Left lung (tissue), 10 donors: ENCODE data around the gene SCN1A. TPM values are rescaled to one million over a fixed set of nuclear protein-coding genes. Genes with fewer than 3 reads are reported as not detected.
"Not testable (repeated sequence)": the region's sequence is repeated elsewhere in the genome, so short reads cannot be mapped to it uniquely, and the experiment has no call there.

Experiments
- ATAC-seq: fragments of 200-7000 bp; cut with Tn5 transposase; one replicate; pipeline ENCODE4 v1.9.1; 2020; ENCODE audit warnings: moderate library complexity
- DNase-seq, 4 donors: peaks; one replicate each; pipeline ENCODE4 v3.0.0-alpha.2; 2013 to 2020
- H3K27ac ChIP-seq, 2 donors: fragments of 200-600 bp; sonication (generic) in 1 of 2; one replicate each; pipeline versions ENCODE4 v1.5.0 to v1.8.0; 2020 to 2021
- H3K27me3 ChIP-seq, 2 donors: fragments of 200-600 bp; sonication (generic) in 1 of 2; one replicate each; pipeline versions ENCODE4 v1.5.0 to v1.8.0; 2020 to 2021
- H3K36me3 ChIP-seq, 2 donors: fragments of 200-600 bp; sonication (generic) in 1 of 2; one replicate each; pipeline versions ENCODE4 v1.5.0 to v1.8.0; 2020 to 2021
- H3K4me1 ChIP-seq, 2 donors: fragments of 200-600 bp; one replicate each; pipeline ENCODE4 v1.8.0; 2021
- H3K4me3 ChIP-seq, 2 donors: fragments of 200-600 bp; sonication (generic) in 1 of 2; one replicate each; pipeline versions ENCODE4 v1.5.0 to v1.8.0; 2020 to 2021; ENCODE audit warnings: mild to moderate bottlenecking in 1 of 2
- H3K9me3 ChIP-seq, 2 donors: fragments of 200-600 bp; sonication (generic) in 1 of 2; one replicate each; pipeline versions ENCODE4 v1.5.0 to v1.8.0; 2020 to 2021
- CTCF ChIP-seq, 2 donors: fragments of 200-600 bp; sonication (generic) in 1 of 2; IDR thresholded peaks; one replicate each; pipeline versions ENCODE4 v1.5.0 to v1.8.0; 2021; ENCODE audit warnings: antibody characterized with exemption in 2 of 2
- intact Hi-C, 2 donors: fragments of 100-400 bp; cut with DNase I; formaldehyde crosslinking; loops; one replicate each; pipeline versions ENCODE4 v1.11.2 to v1.14.2; 2022
- polyA plus RNA-seq, 6 donors: library from polyadenylated mRNA; unstranded; fragments of 120-200 nt; gene quantifications; one replicate each; pipeline ENCODE4 v1.2.1, GENCODE V29; 2013; ENCODE audit not compliant: insufficient read length in 6 of 6
- total RNA-seq, 2 donors: library from RNA; stranded (reverse); fragmentation: NEBNext Ultra II Directional; extraction: Animal tissue kit (Norgen Biotek cat#: 25700); gene quantifications; one replicate each; pipeline ENCODE4 v1.2.1, GENCODE V29; 2021
- donor health status: DM: no; HTN: yes; CAD: no.
- donor health status: DM: no; HTN: no; CAD: no.

SCN1A gene
- total and polyA plus RNA-seq, 8 donors, result 0.60 to 18.0 (median 1.5) TPM

DNA sequence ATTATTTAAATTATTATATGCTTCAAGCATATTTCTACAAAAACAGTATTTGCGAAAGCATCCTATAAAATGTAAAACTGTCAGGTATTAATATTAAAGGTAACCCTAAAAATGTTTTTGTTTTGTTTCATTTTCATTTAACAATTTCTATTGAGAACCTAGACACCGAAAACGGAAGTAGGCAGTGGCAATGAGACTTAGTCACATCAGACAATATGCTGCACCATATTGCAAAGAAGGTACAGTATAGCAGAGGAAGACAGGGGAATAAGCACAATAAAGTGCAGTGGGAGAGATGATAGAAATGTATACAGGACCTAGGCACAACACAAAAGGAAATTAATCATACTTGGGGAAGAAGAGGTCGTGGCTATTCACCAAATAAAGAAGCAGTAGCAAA, 12.2 kb downstream of the SCN1A start:
- intact Hi-C loops, result no loop called here

GRCh38 chr2:166112193-166112605, 15.6 kb downstream of the SCN1A start:
- Histone ChIP-seq H3K9me3 (peaks cover 0 to 4% of the 10 kb centered on the region in 2 donors), H3K4me3 (no peak overlapping the region), H3K4me1 (no peaks in the 10 kb centered on the region), H3K27me3 (no peaks in the 10 kb centered on the region), H3K27ac (no peak overlapping the region), H3K36me3 (no peaks in the 10 kb centered on the region)
- DNase-seq, result no peak
- no peak for ATAC-seq
- intact Hi-C loops, result no loop called here
- TF ChIP-seq CTCF (IDR thresholded peaks at IDR 0.05), result no peak

More for the DNA sequence above, 12.2 kb downstream of the SCN1A start:
- Histone ChIP-seq H3K36me3 (no peaks in the 10 kb centered on the region), H3K4me3 (no peak overlapping the region), H3K9me3 (peaks cover 0 to 4% of the 10 kb centered on the region in 2 donors), H3K27me3 (no peaks in the 10 kb centered on the region), H3K27ac (no peak overlapping the region), H3K4me1 (no peaks in the 10 kb centered on the region)
- DNase-seq (no peak), ATAC-seq (no peak)
- no peak for TF ChIP-seq CTCF (IDR thresholded peaks at IDR 0.05)

DNA sequence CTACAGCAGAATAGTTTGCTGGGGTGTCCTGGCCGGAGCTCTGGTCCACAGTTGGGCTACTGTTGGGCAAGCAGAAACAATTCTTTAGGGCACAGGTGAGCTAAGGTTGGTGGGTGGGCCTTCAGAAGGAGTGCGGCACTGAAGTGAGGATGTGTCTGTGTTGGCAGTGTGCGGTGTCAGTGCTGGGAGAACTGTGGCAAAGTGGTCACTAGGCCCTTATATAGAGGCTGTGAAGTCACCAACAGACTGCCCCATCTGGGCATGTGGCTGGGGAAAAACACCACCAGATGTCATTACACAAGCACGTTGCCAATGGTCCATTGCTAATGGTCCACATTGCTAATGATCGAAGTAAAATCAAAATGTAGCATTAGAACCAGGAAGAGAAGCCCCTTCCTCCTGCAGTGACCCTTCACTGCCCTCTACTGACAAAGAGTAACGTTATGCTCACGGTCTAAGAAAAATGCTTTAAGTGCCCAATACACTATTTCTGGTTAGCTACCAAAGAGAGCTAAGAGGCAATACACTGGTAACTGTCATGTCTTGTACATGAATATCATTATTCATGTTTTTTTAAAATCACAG, 21.3 kb downstream of the SCN1A start:
- no peak overlapping the region for H3K27ac ChIP-seq
- no peaks in the 10 kb centered on the region for H3K27me3 ChIP-seq
- ATAC-seq (no peak), DNase-seq (peak in 1 of 4 donors; percentile 47)
- no peaks in the 10 kb centered on the region for H3K36me3 ChIP-seq
- no peak overlapping the region for H3K4me3 ChIP-seq
- intact Hi-C loops, result no loop called here
- TF ChIP-seq CTCF (IDR thresholded peaks at IDR 0.05), result no peak
- H3K9me3 ChIP-seq, result peaks cover 0 to 7% of the 10 kb centered on the region in 2 donors
- H3K4me1 ChIP-seq, result no peaks in the 10 kb centered on the region

GRCh38 chr2:166104773-166105172, 23.0 kb downstream of the SCN1A start:
- Histone ChIP-seq H3K4me1 (no peaks in the 10 kb centered on the region), H3K27me3 (no peaks in the 10 kb centered on the region), H3K27ac (no peak overlapping the region), H3K4me3 (no peak overlapping the region), H3K9me3 (peaks cover 0 to 3% of the 10 kb centered on the region in 2 donors), H3K36me3 (no peaks in the 10 kb centered on the region)
- DNase-seq (no peak), ATAC-seq (no peak)
- intact Hi-C loops, result no loop called here
- no peak for TF ChIP-seq CTCF (IDR thresholded peaks at IDR 0.05)

- intact Hi-C loops, result no loop called here
- DNase-seq, result no peak
- no peaks in the 10 kb centered on the region for H3K36me3 ChIP-seq
- ATAC-seq, result no peak
- H3K4me3 ChIP-seq, result no peak overlapping the region
- no peaks in the 10 kb centered on the region for H3K27me3 ChIP-seq
- peaks cover 0 to 3% of the 10 kb centered on the region in 2 donors for H3K9me3 ChIP-seq
- TF ChIP-seq CTCF (IDR thresholded peaks at IDR 0.05), result no peak
- H3K4me1 ChIP-seq, result no peaks in the 10 kb centered on the region
- no peak overlapping the region for H3K27ac ChIP-seq
These were observed 23.7 kb downstream of the SCN1A start for GRCh38 chr2:166104084-166104483.

- intact Hi-C loops, H3K36me3 ChIP-seq: not testable (repeated sequence)
These were observed 24.5 kb downstream of the SCN1A start for GRCh38 chr2:166103277-166103676.

More at GRCh38 chr2:166103277-166103676, 24.5 kb downstream of the SCN1A start:
- H3K9me3 ChIP-seq, H3K27me3 ChIP-seq, H3K4me1 ChIP-seq, DNase-seq, H3K27ac ChIP-seq, H3K4me3 ChIP-seq, ATAC-seq: not testable (repeated sequence)
